Uterus (tissue), 4 donors: ENCODE measurements around the gene AKAP7. TPM values are rescaled to one million over a fixed set of nuclear protein-coding genes. Genes with fewer than 3 reads are reported as not detected.

ENCODE experiments used
- DNase-seq, 2 donors: peaks; one replicate each; pipeline ENCODE4 v3.0.0-alpha.2; 2019 to 2020
- H3K27ac ChIP-seq, 2 donors: fragments of 200-600 bp; sonication (generic); 1 replicate in 1 of 2; 2 replicates in 1 of 2; pipeline ENCODE4 v1.5.1; 2016 to 2018
- H3K27me3 ChIP-seq, 2 donors: fragments of 200-600 bp; sonication (generic); one replicate each; pipeline ENCODE4 v1.5.1; 2018 to 2019; ENCODE audit warnings: control low read depth in 1 of 2
- H3K36me3 ChIP-seq, 2 donors: fragments of 200-600 bp; sonication (generic); one replicate each; pipeline ENCODE4 v1.5.1; 2019; ENCODE audit warnings: control low read depth in 1 of 2
- H3K4me1 ChIP-seq, 2 donors: fragments of 200-600 bp; sonication (generic); one replicate each; pipeline ENCODE4 v1.5.1; 2018 to 2019; ENCODE audit warnings: control low read depth in 1 of 2
- H3K4me3 ChIP-seq, 2 donors: fragments of 200-600 bp; sonication (generic); 1 replicate in 1 of 2; 2 replicates in 1 of 2; pipeline ENCODE4 v1.5.1; 2018 to 2019; ENCODE audit warnings: mild to moderate bottlenecking in 1 of 2
- H3K9me3 ChIP-seq, 2 donors: fragments of 200-600 bp; sonication (generic); one replicate each; pipeline ENCODE4 v1.5.1; 2019; ENCODE audit warnings: control low read depth in 1 of 2
- CTCF ChIP-seq, 4 experiments: fragments of 200-600 bp in 2 of 4; fragments of 450-650 bp in 2 of 4; sonication (generic) in 2 of 4; IDR thresholded peaks; one replicate each; pipeline ENCODE4 v1.5.1; 2016 to 2019; ENCODE audit warnings: antibody characterized with exemption in 4 of 4, mild to moderate bottlenecking in 2 of 4, moderate library complexity in 1 of 4
- POLR2A ChIP-seq, 2 donors: fragments of 450-650 bp; IDR thresholded peaks; one replicate each; pipeline ENCODE4 v1.6.1; 2016; ENCODE audit warnings: antibody characterized with exemption in 2 of 2, mild to moderate bottlenecking in 1 of 2, moderate library complexity in 1 of 2
- intact Hi-C: fragments of 100-400 bp; cut with DNase I; formaldehyde crosslinking; loops from one replicate; pipeline ENCODE4 v1.15.1; 2023; ENCODE audit warnings: low total_unique reads
- total RNA-seq, 4 donors: library from RNA; depleted of rRNA in 3 of 4; stranded (reverse); fragments of >200 nt in 3 of 4; gene quantifications; one replicate each; pipeline versions ENCODE4 v1.1.0 to v1.2.4, GENCODE V29; 2014 to 2023
- donor health status: DM: yes; HTN: yes; CAD: no.

Gene AKAP7
- total RNA-seq, 4 donors from 2014 or later, result 7.4 to 25.3 (median 21.3) TPM

GRCh38 chr6:131146865-131147264, 11.6 kb downstream of the AKAP7 start:
- intact Hi-C loops, result no loop called here
- H3K9me3 ChIP-seq, result no peaks in the 10 kb centered on the region
- no peak overlapping the region for H3K27ac ChIP-seq
- H3K36me3 ChIP-seq, result no peaks in the 10 kb centered on the region
- H3K27me3 ChIP-seq, result no peaks in the 10 kb centered on the region
- TF ChIP-seq POLR2A (IDR thresholded peaks at IDR 0.05) (no peak), CTCF (IDR thresholded peaks at IDR 0.05) (no peak)
- DNase-seq, result no peak
- no peaks in the 10 kb centered on the region for H3K4me1 ChIP-seq
- H3K4me3 ChIP-seq, result no peak overlapping the region

- intact Hi-C loops, result no loop called here
- no peaks in the 10 kb centered on the region for H3K27me3 ChIP-seq
- no peaks in the 10 kb centered on the region for H3K36me3 ChIP-seq
- TF ChIP-seq CTCF (IDR thresholded peaks at IDR 0.05) (no peak), POLR2A (IDR thresholded peaks at IDR 0.05) (no peak)
- no peak overlapping the region for H3K4me3 ChIP-seq
- H3K4me1 ChIP-seq, result no peaks in the 10 kb centered on the region
- H3K27ac ChIP-seq, result no peak overlapping the region
- no peak for DNase-seq
- no peaks in the 10 kb centered on the region for H3K9me3 ChIP-seq
Observed at GRCh38 chr6:131156411-131156810, 21.1 kb downstream of the AKAP7 start.

- DNase-seq, result no peak
- no peak overlapping the region for H3K27ac ChIP-seq
- H3K4me1 ChIP-seq, result no peaks in the 10 kb centered on the region
- TF ChIP-seq POLR2A (IDR thresholded peaks at IDR 0.05) (no peak), CTCF (IDR thresholded peaks at IDR 0.05) (no peak)
- H3K4me3 ChIP-seq, result no peak overlapping the region
- H3K9me3 ChIP-seq, result no peaks in the 10 kb centered on the region
- no peaks in the 10 kb centered on the region for H3K36me3 ChIP-seq
- no peaks in the 10 kb centered on the region for H3K27me3 ChIP-seq
- intact Hi-C loops, result no loop called here
Observed at GRCh38 chr6:131159578-131159977, 24.3 kb downstream of the AKAP7 start.

- DNase-seq, result no peak
- no peaks in the 10 kb centered on the region for H3K36me3 ChIP-seq
- H3K27ac ChIP-seq, result no peak overlapping the region
- TF ChIP-seq CTCF (IDR thresholded peaks at IDR 0.05) (no peak), POLR2A (IDR thresholded peaks at IDR 0.05) (no peak)
- intact Hi-C loops, result no loop called here
- no peaks in the 10 kb centered on the region for H3K4me1 ChIP-seq
- H3K4me3 ChIP-seq, result no peak overlapping the region
- H3K27me3 ChIP-seq, result no peaks in the 10 kb centered on the region
- H3K9me3 ChIP-seq, result no peaks in the 10 kb centered on the region
Observed at GRCh38 chr6:131160254-131160758, 25.0 kb downstream of the AKAP7 start.

- Histone ChIP-seq H3K36me3 (no peaks in the 10 kb centered on the region), H3K4me1 (no peaks in the 10 kb centered on the region), H3K4me3 (no peak overlapping the region), H3K27me3 (no peaks in the 10 kb centered on the region), H3K27ac (no peak overlapping the region), H3K9me3 (no peaks in the 10 kb centered on the region)
- intact Hi-C loops, result no loop called here
- TF ChIP-seq CTCF (IDR thresholded peaks at IDR 0.05) (no peak), POLR2A (IDR thresholded peaks at IDR 0.05) (no peak)
- DNase-seq, result no peak
Observed at GRCh38 chr6:131161987-131162386, 26.7 kb downstream of the AKAP7 start.
